Testis (tissue), 2 donors: ENCODE measurements around the gene PM20D1.
"Not testable (repeated sequence)": the region's sequence is repeated elsewhere in the genome, so short reads cannot be mapped to it uniquely, and the experiment has no call there.

Experiments used
- POLR2A ChIP-seq: fragments of 450-650 bp; IDR thresholded peaks from one replicate; pipeline ENCODE4 v1.6.1; 2017; ENCODE audit warnings: antibody characterized with exemption, mild to moderate bottlenecking, moderate library complexity
- TF ChIP-seq, protein P1 (sequence below), 3 experiments: fragments of 450-650 bp in 2 of 3; fragments of 200-600 bp in 1 of 3; sonication (generic) in 1 of 3; IDR thresholded peaks; one replicate each; pipeline ENCODE4 v1.5.1; 2016 to 2019; ENCODE audit warnings: antibody characterized with exemption in 3 of 3, mild to moderate bottlenecking in 2 of 3, moderate library complexity in 1 of 3

DNA sequence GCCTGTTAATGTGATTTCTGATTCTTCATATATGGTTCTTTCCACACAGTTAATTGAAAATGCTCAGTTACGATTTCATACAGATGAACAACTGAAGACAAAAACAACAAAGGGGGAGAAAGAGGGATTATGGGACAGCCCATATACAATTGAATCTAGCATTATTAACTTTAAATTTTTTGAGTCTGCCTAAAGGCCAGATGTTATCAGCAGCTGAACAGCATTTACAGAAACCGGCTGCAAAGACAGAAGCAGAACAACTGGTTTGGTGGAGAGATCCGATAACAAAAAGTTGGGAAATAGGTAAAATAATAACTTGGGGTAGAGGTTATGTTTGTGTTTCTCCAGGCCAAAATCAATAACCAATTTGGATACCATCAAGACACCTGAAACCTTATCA, 44.2 kb upstream of the PM20D1 start:
- not testable (repeated sequence) for TF ChIP-seq POLR2A
- TF ChIP-seq, protein P1, sequence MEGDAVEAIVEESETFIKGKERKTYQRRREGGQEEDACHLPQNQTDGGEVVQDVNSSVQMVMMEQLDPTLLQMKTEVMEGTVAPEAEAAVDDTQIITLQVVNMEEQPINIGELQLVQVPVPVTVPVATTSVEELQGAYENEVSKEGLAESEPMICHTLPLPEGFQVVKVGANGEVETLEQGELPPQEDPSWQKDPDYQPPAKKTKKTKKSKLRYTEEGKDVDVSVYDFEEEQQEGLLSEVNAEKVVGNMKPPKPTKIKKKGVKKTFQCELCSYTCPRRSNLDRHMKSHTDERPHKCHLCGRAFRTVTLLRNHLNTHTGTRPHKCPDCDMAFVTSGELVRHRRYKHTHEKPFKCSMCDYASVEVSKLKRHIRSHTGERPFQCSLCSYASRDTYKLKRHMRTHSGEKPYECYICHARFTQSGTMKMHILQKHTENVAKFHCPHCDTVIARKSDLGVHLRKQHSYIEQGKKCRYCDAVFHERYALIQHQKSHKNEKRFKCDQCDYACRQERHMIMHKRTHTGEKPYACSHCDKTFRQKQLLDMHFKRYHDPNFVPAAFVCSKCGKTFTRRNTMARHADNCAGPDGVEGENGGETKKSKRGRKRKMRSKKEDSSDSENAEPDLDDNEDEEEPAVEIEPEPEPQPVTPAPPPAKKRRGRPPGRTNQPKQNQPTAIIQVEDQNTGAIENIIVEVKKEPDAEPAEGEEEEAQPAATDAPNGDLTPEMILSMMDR (IDR thresholded peaks at IDR 0.05) = not testable (repeated sequence)
